ENCODE data around the gene MYO18B. TPM values are rescaled to one million over a fixed set of nuclear protein-coding genes. Genes with fewer than 3 reads are reported as not detected.

MYO18B gene
- total and polyA plus RNA-seq, 2 donors from 2014 or later, result 0.19 to 0.41 TPM

- Histone ChIP-seq H3K27me3 (ENCODE audit: control insufficient read depth, insufficient read depth, low read length) (no peaks in the 10 kb centered on the region), H3K27ac (ENCODE audit: low read depth in 2 of 2, low read length in 2 of 2) (no peak overlapping the region), H3K36me3 (ENCODE audit: control insufficient read depth in 2 of 3, insufficient read depth in 3 of 3, low read length in 3 of 3) (no peaks in the 10 kb centered on the region), H3K4me1 (ENCODE audit: control insufficient read depth in 2 of 3, insufficient read depth in 2 of 3, low read depth in 1 of 3, low read length in 3 of 3) (no peaks in the 10 kb centered on the region), H3K9me3 (ENCODE audit: control insufficient read depth in 2 of 3, insufficient read depth in 1 of 3, low read length in 3 of 3) (no peaks in the 10 kb centered on the region), H3K4me3 (ENCODE audit: low read length in 3 of 3) (no peak overlapping the region), H3K9ac (ENCODE audit: low read length in 3 of 3) (no peak overlapping the region)
- intact Hi-C loops (cut with DNase I), result no loop called here
- TF ChIP-seq CTCF (IDR thresholded peaks at IDR 0.05; ENCODE audit: borderline replicate concordance, extremely low read depth, insufficient read depth), result no peak
- FAIRE-seq (no peak), DNase-seq (no peak)
Measured at GRCh38 chr22:26021516-26021915, 279.5 kb downstream of the MYO18B start.

GRCh38 chr22:26023104-26023775 lies 281.3 kb downstream of the MYO18B start:
- intact Hi-C loops (cut with DNase I), result no loop called here
- FAIRE-seq, result no peak
- no peaks in the 10 kb centered on the region for H3K4me1 ChIP-seq (ENCODE audit: control insufficient read depth in 2 of 3, insufficient read depth in 2 of 3, low read depth in 1 of 3, low read length in 3 of 3)

GRCh38 chr22:26025626-26026025 lies 283.6 kb downstream of the MYO18B start:
- intact Hi-C loops (cut with DNase I), result no loop called here
- FAIRE-seq (no peak), DNase-seq (no peak)
- TF ChIP-seq CTCF (IDR thresholded peaks at IDR 0.05; ENCODE audit: borderline replicate concordance, extremely low read depth, insufficient read depth), result no peak
- Histone ChIP-seq H3K36me3 (ENCODE audit: control insufficient read depth in 2 of 3, insufficient read depth in 3 of 3, low read length in 3 of 3) (no peaks in the 10 kb centered on the region), H3K4me1 (ENCODE audit: control insufficient read depth in 2 of 3, insufficient read depth in 2 of 3, low read depth in 1 of 3, low read length in 3 of 3) (no peaks in the 10 kb centered on the region), H3K4me3 (ENCODE audit: low read length in 3 of 3) (no peak overlapping the region), H3K9ac (ENCODE audit: low read length in 3 of 3) (no peak overlapping the region), H3K9me3 (ENCODE audit: control insufficient read depth in 2 of 3, insufficient read depth in 1 of 3, low read length in 3 of 3) (no peaks in the 10 kb centered on the region), H3K27ac (ENCODE audit: low read depth in 2 of 2, low read length in 2 of 2) (no peak overlapping the region), H3K27me3 (ENCODE audit: control insufficient read depth, insufficient read depth, low read length) (no peaks in the 10 kb centered on the region)

More at GRCh38 chr22:26023104-26023775, 281.3 kb downstream of the MYO18B start:
- H3K36me3 ChIP-seq (ENCODE audit: control insufficient read depth in 2 of 3, insufficient read depth in 3 of 3, low read length in 3 of 3), result no peaks in the 10 kb centered on the region
- no peak overlapping the region for H3K4me3 ChIP-seq (ENCODE audit: low read length in 3 of 3)
- no peaks in the 10 kb centered on the region for H3K27me3 ChIP-seq (ENCODE audit: control insufficient read depth, insufficient read depth, low read length)
- DNase-seq, result no peak
- H3K9me3 ChIP-seq (ENCODE audit: control insufficient read depth in 2 of 3, insufficient read depth in 1 of 3, low read length in 3 of 3), result no peaks in the 10 kb centered on the region
- TF ChIP-seq CTCF (IDR thresholded peaks at IDR 0.05; ENCODE audit: borderline replicate concordance, extremely low read depth, insufficient read depth), result no peak
- no peak overlapping the region for H3K9ac ChIP-seq (ENCODE audit: low read length in 3 of 3)
- no peak overlapping the region for H3K27ac ChIP-seq (ENCODE audit: low read depth in 2 of 2, low read length in 2 of 2)

GRCh38 chr22:26027341-26027740 lies 285.4 kb downstream of the MYO18B start:
- H3K36me3 ChIP-seq (ENCODE audit: control insufficient read depth in 2 of 3, insufficient read depth in 3 of 3, low read length in 3 of 3), result no peaks in the 10 kb centered on the region
- no peaks in the 10 kb centered on the region for H3K4me1 ChIP-seq (ENCODE audit: control insufficient read depth in 2 of 3, insufficient read depth in 2 of 3, low read depth in 1 of 3, low read length in 3 of 3)
- H3K27ac ChIP-seq (ENCODE audit: low read depth in 2 of 2, low read length in 2 of 2), result no peak overlapping the region
- intact Hi-C loops (cut with DNase I), result no loop called here
- FAIRE-seq (no peak), DNase-seq (no peak)
- H3K27me3 ChIP-seq (ENCODE audit: control insufficient read depth, insufficient read depth, low read length), result no peaks in the 10 kb centered on the region
- no peak overlapping the region for H3K4me3 ChIP-seq (ENCODE audit: low read length in 3 of 3)
- no peak overlapping the region for H3K9ac ChIP-seq (ENCODE audit: low read length in 3 of 3)
- H3K9me3 ChIP-seq (ENCODE audit: control insufficient read depth in 2 of 3, insufficient read depth in 1 of 3, low read length in 3 of 3), result no peaks in the 10 kb centered on the region
- TF ChIP-seq CTCF (IDR thresholded peaks at IDR 0.05; ENCODE audit: borderline replicate concordance, extremely low read depth, insufficient read depth), result no peak
